GM18508 (cell line): Measurements from ENCODE around the gene ZNF581.

Experiments used
- ATAC-seq: cut with Tn5 transposase; IDR thresholded peaks from one replicate; pipeline ENCODE4 v1.9.1; 2021; ENCODE audit warnings: moderate number of reproducible peaks; ENCODE audit not compliant: insufficient read depth, unreplicated experiment

The ZNF581 gene

DNA sequence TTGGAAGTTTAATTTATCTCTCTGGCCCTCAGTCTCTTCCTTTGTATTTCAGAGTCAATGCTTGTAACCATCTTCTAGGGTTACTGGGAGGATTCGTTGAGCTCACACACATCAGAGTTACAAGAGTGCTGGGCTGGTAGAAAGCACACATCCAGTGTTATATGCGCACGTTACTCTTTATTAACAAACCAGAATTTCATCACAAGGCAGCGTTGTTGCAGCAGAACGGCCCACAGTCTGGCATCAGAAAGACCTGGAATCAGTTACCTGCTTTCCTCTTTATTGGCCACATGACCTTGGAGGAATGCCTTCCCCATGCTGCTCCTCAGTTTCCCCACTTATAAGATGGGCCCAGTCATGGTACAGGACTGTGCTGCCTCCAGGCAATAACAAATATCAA is 34.1 kb upstream of the ZNF581 start:
- ATAC-seq = no peak

DNA sequence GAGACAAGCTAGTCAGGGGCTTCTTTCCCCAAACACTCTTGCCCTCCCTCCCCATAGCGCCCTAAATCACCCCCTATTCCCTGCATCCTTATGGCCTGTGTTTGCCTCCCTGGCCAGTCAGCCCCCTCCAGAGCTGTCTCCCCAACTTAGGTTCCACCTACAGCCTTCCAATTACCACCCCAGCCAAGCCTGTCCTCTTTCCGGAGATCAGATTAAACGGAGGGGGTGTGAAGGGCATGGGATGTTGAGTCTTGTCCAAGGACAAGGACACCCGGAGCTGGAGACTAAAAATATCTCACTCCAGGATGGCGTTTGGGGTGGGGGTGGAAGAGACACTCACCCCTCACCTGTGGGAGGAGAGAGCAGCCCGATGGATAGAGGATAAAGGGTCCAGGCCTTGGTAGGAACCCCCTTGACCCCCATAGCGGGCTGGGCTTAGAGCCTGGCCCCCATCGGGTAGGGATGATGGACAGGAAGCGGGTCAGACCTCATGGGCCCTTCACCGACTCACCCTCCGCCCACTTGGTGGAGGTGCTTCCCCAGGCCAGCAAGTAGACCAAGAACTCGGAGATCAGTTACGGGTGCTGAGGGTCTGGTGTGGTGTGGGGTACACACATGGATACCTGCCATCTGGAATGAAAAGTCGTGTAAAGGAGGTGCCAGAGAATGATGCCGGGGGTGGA is 32.0 kb upstream of the ZNF581 start:
- ATAC-seq = no peak

DNA sequence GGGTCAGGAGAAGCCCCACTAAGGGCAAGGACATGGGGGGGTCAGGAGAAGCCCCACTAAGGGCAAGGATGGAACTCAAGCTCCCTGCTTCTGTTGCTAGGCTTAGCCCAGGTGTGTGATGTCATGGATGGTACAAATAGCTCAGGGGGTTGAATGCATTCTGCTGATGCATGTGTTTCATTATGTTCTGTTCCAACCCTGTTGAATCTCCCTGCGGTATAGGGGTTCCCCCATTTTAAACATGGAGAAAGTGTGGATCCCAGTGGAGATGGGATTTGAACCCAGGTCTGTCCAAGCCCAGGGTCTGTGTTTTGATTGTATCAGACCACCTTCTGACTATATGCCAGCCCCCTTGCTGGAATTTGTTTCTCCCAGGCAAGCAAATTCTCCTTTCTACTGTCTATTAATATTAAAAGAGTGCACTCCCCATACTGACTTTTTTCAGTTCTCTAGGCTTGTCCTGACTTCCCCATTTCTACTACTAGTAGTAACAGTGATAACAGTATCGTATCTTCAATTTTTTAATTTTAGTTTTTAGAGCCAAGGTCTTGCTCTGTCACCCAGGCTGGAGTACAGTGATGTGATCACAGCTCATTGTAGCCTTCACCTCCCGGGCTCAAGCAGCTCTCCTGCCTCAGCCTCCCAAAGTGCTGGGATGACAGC is 31.3 kb upstream of the ZNF581 start:
- ATAC-seq = no peak

DNA sequence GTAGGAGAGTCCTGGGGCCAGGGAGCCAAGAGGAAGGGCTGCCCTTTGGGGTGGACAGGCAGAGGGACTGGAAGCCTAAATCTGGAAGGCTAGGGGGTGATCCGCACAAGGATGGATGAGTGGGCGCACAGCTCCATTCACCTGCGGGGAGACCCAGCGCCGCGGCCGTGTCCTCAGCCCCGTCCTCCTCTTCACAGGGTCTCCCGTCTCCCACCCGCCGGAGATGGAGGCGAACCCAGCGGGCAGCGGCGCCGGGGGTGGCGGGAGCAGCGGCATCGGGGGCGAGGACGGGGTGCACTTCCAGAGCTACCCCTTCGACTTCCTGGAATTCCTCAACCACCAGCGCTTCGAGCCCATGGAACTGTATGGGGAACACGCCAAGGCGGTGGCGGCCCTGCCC is 30.1 kb upstream of the ZNF581 start:
- no peak for ATAC-seq

DNA sequence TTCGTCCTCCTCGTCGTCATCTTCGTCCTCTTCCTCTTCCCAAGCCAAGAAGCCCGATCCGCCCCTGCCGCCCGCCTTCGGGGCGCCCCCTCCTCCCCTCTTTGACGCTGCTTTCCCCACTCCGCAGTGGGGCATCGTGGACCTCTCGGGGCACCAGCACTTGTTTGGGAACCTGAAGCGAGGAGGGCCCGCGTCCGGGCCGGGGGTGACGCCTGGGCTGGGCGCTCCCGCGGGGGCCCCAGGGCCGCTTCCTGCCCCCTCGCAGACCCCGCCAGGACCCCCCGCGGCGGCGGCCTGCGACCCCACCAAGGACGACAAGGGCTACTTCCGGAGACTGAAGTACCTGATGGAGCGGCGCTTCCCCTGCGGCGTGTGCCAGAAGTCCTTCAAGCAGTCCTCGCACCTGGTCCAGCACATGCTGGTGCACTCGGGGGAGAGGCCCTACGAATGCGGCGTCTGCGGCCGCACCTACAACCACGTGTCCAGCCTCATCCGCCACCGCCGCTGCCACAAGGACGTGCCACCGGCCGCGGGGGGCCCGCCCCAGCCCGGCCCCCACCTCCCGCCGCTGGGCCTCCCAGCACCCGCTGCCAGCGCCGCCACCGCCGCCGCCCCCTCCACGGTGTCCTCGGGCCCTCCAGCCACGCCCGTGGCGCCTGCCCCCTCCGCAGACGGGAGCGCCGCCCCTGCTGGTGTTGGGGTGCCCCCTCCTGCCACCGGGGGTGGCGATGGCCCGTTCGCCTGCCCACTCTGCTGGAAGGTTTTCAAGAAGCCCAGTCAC is 29.3 kb upstream of the ZNF581 start:
- ATAC-seq = no peak

DNA sequence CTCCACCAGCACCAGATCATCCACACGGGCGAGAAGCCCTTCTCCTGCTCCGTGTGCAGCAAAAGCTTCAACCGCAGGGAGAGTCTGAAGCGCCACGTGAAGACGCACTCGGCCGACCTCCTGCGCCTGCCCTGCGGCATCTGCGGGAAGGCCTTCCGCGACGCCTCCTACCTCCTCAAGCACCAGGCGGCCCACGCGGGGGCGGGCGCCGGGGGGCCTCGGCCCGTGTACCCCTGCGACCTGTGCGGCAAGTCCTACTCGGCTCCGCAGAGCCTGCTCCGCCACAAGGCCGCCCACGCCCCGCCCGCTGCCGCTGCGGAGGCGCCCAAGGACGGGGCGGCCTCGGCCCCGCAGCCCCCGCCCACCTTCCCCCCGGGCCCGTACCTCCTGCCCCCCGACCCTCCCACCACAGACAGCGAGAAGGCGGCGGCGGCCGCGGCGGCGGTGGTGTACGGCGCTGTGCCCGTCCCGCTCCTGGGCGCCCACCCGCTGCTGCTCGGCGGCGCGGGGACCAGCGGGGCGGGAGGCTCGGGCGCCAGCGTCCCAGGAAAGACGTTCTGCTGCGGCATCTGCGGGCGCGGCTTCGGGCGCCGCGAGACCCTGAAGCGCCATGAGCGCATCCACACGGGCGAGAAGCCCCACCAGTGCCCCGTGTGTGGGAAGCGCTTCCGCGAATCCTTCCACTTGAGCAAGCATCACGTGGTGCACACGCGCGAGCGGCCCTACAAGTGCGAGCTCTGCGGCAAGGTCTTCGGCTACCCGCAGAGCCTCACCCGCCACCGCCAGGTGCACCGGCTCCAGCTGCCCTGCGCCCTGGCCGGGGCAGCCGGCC is 28.5 kb upstream of the ZNF581 start:
- no peak for ATAC-seq

DNA sequence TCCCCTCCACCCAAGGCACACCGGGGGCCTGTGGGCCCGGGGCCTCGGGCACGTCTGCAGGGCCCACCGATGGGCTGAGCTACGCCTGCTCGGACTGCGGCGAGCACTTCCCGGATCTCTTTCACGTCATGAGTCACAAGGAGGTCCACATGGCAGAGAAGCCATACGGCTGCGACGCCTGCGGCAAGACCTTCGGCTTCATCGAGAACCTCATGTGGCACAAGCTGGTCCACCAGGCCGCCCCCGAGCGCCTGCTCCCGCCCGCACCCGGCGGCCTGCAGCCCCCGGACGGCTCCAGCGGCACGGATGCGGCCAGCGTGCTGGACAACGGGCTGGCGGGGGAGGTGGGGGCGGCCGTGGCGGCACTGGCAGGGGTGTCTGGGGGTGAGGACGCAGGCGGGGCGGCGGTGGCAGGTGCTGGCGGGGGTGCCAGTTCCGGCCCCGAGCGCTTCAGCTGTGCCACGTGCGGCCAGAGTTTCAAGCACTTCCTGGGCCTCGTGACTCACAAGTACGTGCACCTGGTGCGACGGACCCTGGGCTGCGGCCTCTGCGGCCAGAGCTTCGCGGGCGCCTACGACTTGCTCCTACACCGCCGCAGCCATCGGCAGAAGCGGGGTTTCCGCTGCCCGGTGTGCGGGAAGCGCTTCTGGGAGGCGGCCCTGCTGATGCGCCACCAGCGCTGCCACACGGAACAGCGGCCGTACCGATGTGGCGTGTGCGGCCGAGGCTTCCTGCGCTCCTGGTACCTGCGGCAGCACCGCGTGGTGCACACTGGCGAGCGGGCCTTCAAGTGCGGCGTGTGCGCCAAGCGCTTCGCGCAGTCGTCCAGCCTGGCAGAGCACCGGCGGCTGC is 27.7 kb upstream of the ZNF581 start:
- no peak for ATAC-seq

DNA sequence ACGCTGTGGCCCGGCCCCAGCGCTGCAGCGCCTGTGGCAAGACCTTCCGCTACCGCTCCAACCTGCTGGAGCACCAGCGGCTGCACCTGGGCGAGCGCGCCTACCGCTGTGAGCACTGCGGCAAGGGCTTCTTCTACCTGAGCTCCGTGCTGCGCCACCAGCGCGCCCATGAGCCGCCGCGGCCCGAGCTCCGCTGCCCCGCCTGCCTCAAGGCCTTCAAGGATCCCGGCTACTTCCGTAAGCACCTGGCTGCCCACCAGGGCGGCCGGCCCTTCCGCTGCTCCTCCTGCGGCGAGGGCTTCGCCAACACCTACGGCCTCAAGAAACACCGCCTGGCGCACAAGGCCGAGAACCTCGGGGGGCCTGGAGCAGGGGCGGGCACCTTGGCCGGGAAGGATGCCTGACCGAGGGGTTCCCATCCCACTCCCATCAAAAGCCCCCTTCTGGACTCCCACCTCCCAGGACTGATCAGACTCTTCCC is 27.0 kb upstream of the ZNF581 start:
- no peak for ATAC-seq

DNA sequence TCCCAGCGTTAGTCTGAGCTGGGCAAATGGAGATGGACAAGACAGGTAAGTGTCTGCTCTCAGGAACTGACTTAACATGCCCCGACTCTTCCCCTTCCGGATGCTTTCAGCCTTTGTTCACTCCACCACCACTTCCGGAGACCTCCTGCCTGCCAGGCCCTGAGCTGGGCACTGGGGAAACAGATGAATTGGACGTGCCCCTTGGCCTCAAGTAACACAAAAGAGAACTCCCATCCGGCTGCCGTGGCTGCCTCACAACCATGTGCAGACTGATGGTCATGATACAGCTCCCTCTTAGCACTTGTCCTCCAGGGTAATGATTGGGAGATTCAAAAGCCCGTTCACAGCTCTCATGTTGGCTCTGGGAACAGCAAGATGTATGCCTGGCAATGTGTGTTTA is 26.0 kb upstream of the ZNF581 start:
- no peak for ATAC-seq

DNA sequence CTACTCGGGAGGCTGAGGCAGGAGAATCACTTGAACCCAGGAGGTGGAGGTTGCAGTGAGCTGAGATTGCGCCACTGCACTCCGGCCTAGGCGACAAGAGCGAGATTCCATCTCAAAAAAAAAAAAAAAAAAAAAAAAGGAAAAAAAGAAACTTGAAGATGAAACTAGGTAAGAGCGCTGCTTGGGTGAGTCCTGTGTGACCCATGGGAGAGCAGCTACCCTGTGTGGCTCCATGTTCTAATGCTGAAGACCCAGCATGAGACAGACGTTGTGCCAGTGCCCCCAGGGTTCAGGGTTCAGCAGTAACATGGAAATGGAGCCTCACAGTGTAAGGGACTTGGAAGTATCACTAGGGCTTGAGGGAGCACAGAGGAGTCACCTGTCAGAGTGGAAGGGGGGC is 25.0 kb upstream of the ZNF581 start:
- ATAC-seq = no peak

DNA sequence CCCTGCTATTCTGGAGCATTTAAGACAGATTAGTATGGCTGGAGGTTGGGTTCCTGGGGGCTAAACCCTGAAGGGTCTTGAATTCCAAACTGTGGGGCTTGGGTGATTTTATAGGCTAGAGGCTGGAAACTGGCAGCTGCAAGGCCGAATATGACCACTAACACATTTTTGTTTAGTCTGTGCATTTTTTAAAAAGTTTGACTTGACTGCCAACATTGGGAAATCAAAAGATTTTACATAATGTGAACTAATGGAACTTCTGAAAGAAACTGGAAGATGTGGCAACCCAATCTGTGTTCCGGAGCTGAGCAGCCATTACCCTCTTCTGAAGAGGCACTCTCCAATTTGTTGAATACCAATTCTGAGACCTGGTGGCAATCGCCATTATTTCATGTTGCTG is 24.2 kb upstream of the ZNF581 start:
- ATAC-seq = no peak

DNA sequence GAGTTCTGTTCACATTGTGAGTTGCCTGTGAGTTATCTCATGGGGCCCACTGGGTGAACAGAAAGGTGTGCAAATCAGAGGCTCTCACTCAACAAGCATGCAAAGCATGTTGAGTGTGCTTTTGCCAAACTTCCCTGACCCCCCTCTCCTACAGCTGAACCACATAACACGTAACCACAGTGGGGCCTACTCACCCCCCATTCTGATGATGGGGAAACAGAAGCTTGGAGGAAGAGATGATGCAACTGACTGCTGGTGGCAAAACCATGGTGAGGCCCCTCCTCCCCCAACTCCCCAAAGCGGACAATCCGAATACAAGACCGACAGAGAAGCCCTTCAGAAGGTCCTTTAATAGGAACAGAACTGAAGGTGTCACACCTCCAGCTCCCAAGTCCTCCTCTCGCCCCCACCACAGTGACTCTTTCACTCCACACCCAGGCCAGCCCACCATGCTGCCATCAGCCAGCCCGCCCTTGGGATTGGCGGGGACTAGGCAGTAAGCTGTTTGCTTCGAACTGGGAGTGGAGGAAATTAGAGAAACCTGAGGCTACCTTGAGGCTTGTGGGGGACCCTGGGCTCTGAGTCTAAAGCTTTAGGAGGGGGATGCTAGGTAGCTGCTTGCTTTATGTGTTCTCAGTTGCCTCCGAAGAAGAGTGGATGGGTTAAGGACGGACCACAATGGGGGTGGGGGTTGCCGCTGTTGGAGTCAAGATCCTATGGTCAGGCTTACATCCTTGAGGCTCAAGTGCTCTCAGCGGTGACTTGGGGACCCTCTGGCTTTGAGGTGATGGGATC is 22.8 kb upstream of the ZNF581 start:
- no peak for ATAC-seq

DNA sequence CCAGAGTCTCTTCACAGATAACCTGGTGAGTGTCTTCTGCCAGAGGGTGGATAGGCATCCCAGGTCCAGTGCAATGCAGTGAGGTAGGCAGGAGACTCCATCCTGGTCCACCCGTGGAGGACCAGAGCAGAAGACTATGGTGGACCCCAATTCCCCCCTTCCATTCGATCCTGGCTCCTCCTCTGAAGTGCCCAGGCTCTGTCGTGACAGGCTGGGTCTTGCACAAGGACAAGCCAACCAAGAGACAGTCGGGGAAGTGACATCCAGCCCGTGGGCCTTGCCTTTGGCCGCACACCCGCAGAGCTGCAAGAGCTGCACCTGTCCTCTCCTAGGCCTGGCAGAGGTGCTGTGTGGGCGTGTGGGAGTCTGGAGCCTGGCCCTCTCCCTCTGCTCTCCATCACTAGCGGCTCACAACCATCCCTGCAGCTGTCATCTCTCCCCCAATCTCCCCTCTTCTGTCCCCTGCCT is 22.2 kb upstream of the ZNF581 start:
- no peak for ATAC-seq

DNA sequence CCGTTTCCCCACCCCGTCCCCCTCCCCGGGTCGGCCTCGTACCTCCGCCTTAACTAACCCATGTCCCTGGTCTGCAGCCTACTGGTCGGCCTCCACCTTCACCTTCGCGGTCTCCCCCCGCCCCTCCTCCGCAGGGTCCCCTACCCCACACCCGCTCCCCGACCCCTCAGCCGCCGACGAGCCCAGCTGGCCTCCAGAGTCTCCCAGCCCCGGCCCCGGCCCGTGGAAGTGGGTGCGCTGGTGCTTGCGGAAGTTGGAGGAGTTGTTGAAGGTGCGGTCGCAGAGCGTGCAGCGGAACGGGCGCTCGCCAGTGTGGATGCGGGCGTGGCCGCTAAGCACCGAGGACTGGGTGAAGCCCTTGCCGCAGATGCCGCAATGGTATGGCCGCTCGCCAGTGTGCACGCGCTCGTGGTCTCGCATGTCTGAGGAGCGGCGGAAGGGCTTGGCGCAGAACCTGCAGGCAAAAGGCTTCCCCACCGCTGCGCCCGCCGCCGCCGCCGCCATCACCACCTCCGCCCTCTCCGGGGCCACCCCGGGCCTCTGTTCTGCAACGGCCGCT is 21.7 kb upstream of the ZNF581 start:
- ATAC-seq = no peak

DNA sequence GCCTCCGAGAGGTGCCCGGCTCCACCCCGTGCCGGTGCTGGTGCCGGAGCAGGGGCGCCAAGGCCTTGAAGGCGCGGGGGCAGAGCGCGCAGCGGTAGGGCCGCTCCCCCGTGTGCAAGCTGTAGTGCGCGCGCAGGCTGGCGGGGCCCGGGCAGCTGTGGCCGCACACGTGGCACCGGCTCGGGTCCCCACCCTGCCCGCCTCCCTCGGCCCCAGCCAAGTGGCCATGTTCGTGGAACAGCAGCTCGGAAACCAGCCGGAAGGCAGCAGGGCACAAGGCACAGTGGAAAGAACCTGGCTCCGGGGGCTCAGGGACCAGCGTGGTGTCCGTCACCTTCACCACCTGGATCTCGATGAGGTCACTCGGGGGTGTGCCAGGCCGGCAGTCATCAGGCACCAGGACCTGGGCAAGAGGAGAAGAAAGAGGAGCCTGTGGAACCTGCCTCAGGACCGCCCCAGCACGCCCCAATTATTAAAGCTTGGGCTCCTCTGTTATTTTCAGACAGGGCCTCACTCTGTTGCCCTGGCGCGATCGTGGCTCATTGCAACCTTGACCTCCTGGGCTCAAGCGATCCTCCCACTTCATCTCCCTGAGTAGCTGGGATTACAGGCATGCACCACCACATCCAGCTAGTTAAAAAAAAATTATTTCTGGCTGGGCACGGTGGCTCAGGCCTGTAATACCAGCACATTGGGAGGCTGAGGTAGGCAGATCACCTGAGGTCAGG is 21.0 kb upstream of the ZNF581 start:
- no peak for ATAC-seq

DNA sequence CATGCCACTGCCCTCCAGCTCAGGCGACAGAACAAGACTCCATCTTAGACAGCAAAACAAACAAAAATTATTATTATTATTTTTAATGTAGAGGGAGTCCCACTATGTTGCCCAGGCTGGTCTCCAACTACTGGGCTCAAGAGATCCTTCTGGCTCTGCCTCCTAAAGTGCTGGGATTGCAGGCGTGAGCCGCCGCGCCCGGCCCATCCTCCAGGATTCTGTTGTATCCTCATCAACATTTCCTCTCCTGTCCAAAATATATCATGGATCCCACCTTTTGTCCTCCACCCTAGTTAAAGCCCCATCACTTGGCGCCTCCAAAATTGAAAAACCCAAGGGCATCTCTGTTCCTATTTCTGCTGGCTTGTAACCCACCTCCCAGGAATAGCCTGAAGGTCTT is 20.3 kb upstream of the ZNF581 start:
- no peak for ATAC-seq

DNA sequence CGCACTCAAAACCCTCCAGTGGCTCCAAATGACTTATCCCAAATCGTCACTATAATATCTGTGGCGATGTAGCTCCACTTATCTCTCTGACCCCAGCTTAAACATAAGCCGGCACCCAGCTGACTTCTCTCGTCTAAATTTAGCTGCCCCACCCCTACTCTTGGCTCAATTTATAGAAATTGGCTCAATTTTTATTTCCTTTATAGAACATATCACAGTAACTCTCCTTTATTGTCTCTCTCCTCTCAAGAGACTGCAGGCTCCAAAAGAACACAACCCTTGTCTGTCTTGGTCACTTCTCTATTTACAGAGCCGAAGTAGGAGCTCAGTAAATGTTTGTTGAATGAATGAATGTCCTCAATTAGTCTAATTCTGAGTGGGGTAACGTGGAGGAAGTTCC is 19.9 kb upstream of the ZNF581 start:
- no peak for ATAC-seq
